Esophagus squamous epithelium (tissue), 4 donors: Measurements from ENCODE around the gene COL4A1.

Experiments used
- CTCF ChIP-seq, 6 experiments: fragments of 450-650 bp in 4 of 6; fragments of 200-600 bp in 2 of 6; sonication (generic) in 2 of 6; IDR thresholded peaks; one replicate each; pipeline ENCODE4 v1.5.1; 2016 to 2019; ENCODE audit warnings: antibody characterized with exemption in 6 of 6, mild to moderate bottlenecking in 4 of 6, moderate library complexity in 4 of 6
- POLR2A ChIP-seq, 4 donors: fragments of 450-650 bp; IDR thresholded peaks; one replicate each; pipeline ENCODE4 v1.6.1; 2017; ENCODE audit warnings: antibody characterized with exemption in 4 of 4, mild to moderate bottlenecking in 4 of 4, moderate library complexity in 3 of 4

- TF ChIP-seq POLR2A (IDR thresholded peaks at IDR 0.05) (no peak), CTCF (IDR thresholded peaks at IDR 0.05) (no peak)
These were observed 37.3 kb downstream of the COL4A1 start for GRCh38 chr13:110269509-110270185.
